ENCODE measurements around the gene ZG16. TPM values are rescaled to one million over a fixed set of nuclear protein-coding genes. Genes with fewer than 3 reads are reported as not detected.
A peak's percentile ranks its signal among the peaks of the same experiment; 100 is the strongest.

The ZG16 gene
- total and polyA plus RNA-seq, 9 of the 15 experiments (the other 6 are each of a cell fraction or from before 2014, with no cell fraction given), result 0.04 TPM; not detected in 8

- ATAC-seq (no peak), DNase-seq (ENCODE audit: extremely low read depth in 1 of 4, low spot score in 3 of 4) (no peak), FAIRE-seq (no peak)
- 86% methylated on average over 3 of the region's 5 CpGs for WGBS (ENCODE audit: insufficient coverage, low coverage, missing lambda C conversion rate)
- Histone ChIP-seq H3K36me3 (ENCODE audit: control insufficient read depth, insufficient read depth, low read length) (peaks cover 31% of the 10 kb centered on the region), H3K9me1 (ENCODE audit: control insufficient read depth, insufficient read depth, low read length) (no peaks in the 10 kb centered on the region), H3K4me1 (replicated peaks in 1 of 2; ENCODE audit: control insufficient read depth in 2 of 2, insufficient read depth in 2 of 2, low read length in 2 of 2) (peaks cover 31 to 75% of the 10 kb centered on the region in 2 experiments), H3K4me2 (ENCODE audit: insufficient read depth, low read length) (no peak overlapping the region), H2AFZ (ENCODE audit: low read depth, low read length) (no peak overlapping the region), H3K79me2 (ENCODE audit: control insufficient read depth, insufficient read depth, low read length) (peaks cover 32% of the 10 kb centered on the region), H3K4me3 (no peak overlapping the region), H3K9ac (ENCODE audit: insufficient read depth in 1 of 2, low read depth in 2 of 2, low read length in 2 of 2) (peak overlapping the region in 1 of 2 experiments; percentile 37; a peak in 1 of 4 replicates), H3K27me3 (ENCODE audit: control insufficient read depth in 2 of 2, insufficient read depth in 2 of 2, low read length in 2 of 2) (no peaks in the 10 kb centered on the region), H4K20me1 (replicated peaks; ENCODE audit: control insufficient read depth, insufficient read depth, low read length) (peaks cover 11% of the 10 kb centered on the region; the same call in 1 of the 2 replicates), H3K9me3 (replicated peaks; ENCODE audit: control insufficient read depth, insufficient read depth, low read depth, low read length) (no peaks in the 10 kb centered on the region), H3K27ac (ENCODE audit: extremely low read depth, low read depth, low read length) (no peak overlapping the region)
- ChIA-PET POLR2A (no interaction called here), CTCF (ENCODE audit: low intra/inter-chr PET ratio) (no interaction called here)
- intact Hi-C loops (cut with micrococcal nuclease), result loop anchor here (10.0 kb wide), 1 partner anchor 210 kb away; the partner anchor contains the start of gene C16orf92
- in situ Hi-C loops (cut with MboI), result no loop called here
- TF ChIP-seq TAL1 (IDR thresholded peaks at IDR 0.05) (no peak), NFIX (CRISPR knock-in tag; IDR thresholded peaks at IDR 0.05; ENCODE audit: low read depth) (no peak)
- no TSS peak for BruUV-seq (replicated peaks)
These were observed 36.5 kb downstream of the ZG16 start for GRCh38 chr16:29814592-29814991.

DNA sequence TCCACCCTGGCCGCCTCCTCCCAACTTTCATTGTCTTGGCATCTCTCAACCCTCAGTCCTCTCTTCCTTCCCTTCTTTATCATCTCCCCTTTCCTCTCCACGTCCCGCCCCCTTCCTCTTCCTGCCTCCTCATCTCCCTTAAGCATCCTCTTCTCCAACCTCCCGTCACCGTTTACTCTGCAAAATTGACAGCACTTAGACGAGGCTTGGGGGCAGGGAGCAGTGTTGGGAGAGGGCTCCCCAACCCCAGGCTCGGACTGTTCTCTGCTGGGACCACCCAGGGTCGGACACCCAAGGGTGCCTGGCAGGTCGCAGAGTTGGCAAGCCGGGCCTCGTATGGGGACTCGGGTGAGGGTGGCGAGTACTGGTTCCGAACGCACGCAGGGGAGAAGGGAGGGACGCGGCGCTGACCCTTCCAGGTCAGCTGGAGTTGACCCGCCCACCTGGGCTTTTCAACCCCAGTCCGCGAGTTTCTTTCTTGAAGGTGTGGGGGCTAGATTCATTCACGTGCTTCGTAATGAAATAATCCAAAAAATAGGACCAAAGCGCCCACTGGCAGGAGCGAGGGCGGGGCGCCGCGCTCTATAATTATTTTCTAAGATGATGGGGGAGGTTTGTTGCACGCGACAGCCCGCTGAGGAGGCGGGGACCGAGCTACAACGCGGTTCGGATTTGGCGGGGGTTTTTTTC lies 37.1 kb downstream of the ZG16 start:
- Histone ChIP-seq H3K36me3 (ENCODE audit: control insufficient read depth, insufficient read depth, low read length) (peaks cover 30% of the 10 kb centered on the region), H3K4me3 (peak overlapping the region; percentile 68), H3K9me1 (ENCODE audit: control insufficient read depth, insufficient read depth, low read length) (no peaks in the 10 kb centered on the region), H3K79me2 (ENCODE audit: control insufficient read depth, insufficient read depth, low read length) (peaks cover 27% of the 10 kb centered on the region), H2AFZ (ENCODE audit: low read depth, low read length) (peak overlapping the region; percentile 95), H3K9ac (ENCODE audit: insufficient read depth in 1 of 2, low read depth in 2 of 2, low read length in 2 of 2) (peak overlapping the region; percentile 62 to 88), H4K20me1 (replicated peaks; ENCODE audit: control insufficient read depth, insufficient read depth, low read length) (peaks cover 9% of the 10 kb centered on the region; the same call in 1 of the 2 replicates), H3K4me2 (ENCODE audit: insufficient read depth, low read length) (peak overlapping the region; percentile 72), H3K27ac (ENCODE audit: extremely low read depth, low read depth, low read length) (peak overlapping the region; percentile 71; the same call in 2 of the 3 replicates), H3K27me3 (ENCODE audit: control insufficient read depth in 2 of 2, insufficient read depth in 2 of 2, low read length in 2 of 2) (no peaks in the 10 kb centered on the region), H3K9me3 (replicated peaks; ENCODE audit: control insufficient read depth, insufficient read depth, low read depth, low read length) (no peaks in the 10 kb centered on the region), H3K4me1 (replicated peaks in 1 of 2; ENCODE audit: control insufficient read depth in 2 of 2, insufficient read depth in 2 of 2, low read length in 2 of 2) (peaks cover 30 to 73% of the 10 kb centered on the region in 2 experiments)
- intact Hi-C loops (cut with micrococcal nuclease) (loop anchor here (5.0 to 10.0 kb wide), 2 partner anchors 113 to 210 kb away; partner anchors contain the start of gene C16orf92), in situ Hi-C loops (cut with MboI) (no loop called here)
- no peak for ATAC-seq
- FAIRE-seq, result peak; percentile 32
- BruUV-seq (replicated peaks), result TSS peak; percentile 57
- WGBS (ENCODE audit: insufficient coverage, low coverage, missing lambda C conversion rate), result 11% methylated on average over 32 of the region's 39 CpGs
- peak in 2 of 4 experiments; percentile 30 to 43 for DNase-seq (ENCODE audit: extremely low read depth in 1 of 4, low spot score in 3 of 4)
- ChIA-PET CTCF (ENCODE audit: low intra/inter-chr PET ratio) (interaction anchor here (0.7 to 1.9 kb wide), 2 partner anchors 115 to 208 kb away, joined by 5 read pairs; partner anchors contain the start of gene C16orf92), POLR2A (interaction anchor here (0.6 to 2.5 kb wide), 9 partner anchors 8 to 250 kb away, joined by 3 to 8 read pairs (median 4); partner anchors contain the start of gene MAZ)
- peak in 1 of 2 experiments; percentile 52; a peak in 1 of 4 replicates for TF ChIP-seq HDAC1 (IDR thresholded peaks at IDR 0.05)
- TF ChIP-seq SMC3 (conservative IDR thresholded peaks at IDR 0.05; ENCODE audit: insufficient read depth, low read depth, low read length), result no peak
- 0 out of 2 replicates have a peak, but pooled peaks have one; percentile 2 for TF ChIP-seq SPI1 (IDR thresholded peaks at IDR 0.05; ENCODE audit: borderline replicate concordance, low read depth, low read length)
- 0 out of 2 replicates have a peak, but pooled peaks have one; percentile 36 for TF ChIP-seq ZNF143 (CRISPR knock-in tag; IDR thresholded peaks at IDR 0.05)
- TF ChIP-seq MEF2D (tag; conservative IDR thresholded peaks at IDR 0.05; ENCODE audit: low read depth), result no peak
- TF ChIP-seq HDGF (IDR thresholded peaks at IDR 0.05), result peak; percentile 81
- no peak for TF ChIP-seq RHOXF2B (CRISPR knock-in tag; conservative IDR thresholded peaks at IDR 0.05)
- TF ChIP-seq POLR2AphosphoS2 (IDR thresholded peaks at IDR 0.05; ENCODE audit: low read length), result no peak
- TF ChIP-seq ZBTB7A (IDR thresholded peaks at IDR 0.05; ENCODE audit: borderline replicate concordance, control insufficient read depth, low read depth, low read length), result peak; percentile 21; the same call in 1 of the 2 replicates
- TF ChIP-seq, protein P1, sequence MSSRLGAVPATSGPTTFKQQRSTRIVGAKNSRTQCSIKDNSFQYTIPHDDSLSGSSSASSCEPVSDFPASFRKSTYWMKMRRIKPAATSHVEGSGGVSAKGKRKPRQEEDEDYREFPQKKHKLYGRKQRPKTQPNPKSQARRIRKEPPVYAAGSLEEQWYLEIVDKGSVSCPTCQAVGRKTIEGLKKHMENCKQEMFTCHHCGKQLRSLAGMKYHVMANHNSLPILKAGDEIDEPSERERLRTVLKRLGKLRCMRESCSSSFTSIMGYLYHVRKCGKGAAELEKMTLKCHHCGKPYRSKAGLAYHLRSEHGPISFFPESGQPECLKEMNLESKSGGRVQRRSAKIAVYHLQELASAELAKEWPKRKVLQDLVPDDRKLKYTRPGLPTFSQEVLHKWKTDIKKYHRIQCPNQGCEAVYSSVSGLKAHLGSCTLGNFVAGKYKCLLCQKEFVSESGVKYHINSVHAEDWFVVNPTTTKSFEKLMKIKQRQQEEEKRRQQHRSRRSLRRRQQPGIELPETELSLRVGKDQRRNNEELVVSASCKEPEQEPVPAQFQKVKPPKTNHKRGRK (tag; IDR thresholded peaks at IDR 0.05), result peak; percentile 64; the same call in 1 of the 2 replicates
- no peak for TF ChIP-seq CBFA2T3 (IDR thresholded peaks at IDR 0.05)
